22Rv1 (cell line): ENCODE results near the gene SERPIND1.

Source experiments
- ZFX ChIP-seq: fragments of 450-650 bp; IDR thresholded peaks from 2 replicates; pipeline ENCODE4 v1.6.1; 2017; ENCODE audit warnings: antibody characterized with exemption, borderline replicate concordance
- TF ChIP-seq, protein P1 (sequence below): fragments of 450-650 bp; IDR thresholded peaks from 2 replicates; pipeline ENCODE4 v1.5.1; 2017; ENCODE audit warnings: mild to moderate bottlenecking

GRCh38 chr22:20783300-20783673 lies 9.4 kb downstream of the SERPIND1 start:
- TF ChIP-seq, protein P1, sequence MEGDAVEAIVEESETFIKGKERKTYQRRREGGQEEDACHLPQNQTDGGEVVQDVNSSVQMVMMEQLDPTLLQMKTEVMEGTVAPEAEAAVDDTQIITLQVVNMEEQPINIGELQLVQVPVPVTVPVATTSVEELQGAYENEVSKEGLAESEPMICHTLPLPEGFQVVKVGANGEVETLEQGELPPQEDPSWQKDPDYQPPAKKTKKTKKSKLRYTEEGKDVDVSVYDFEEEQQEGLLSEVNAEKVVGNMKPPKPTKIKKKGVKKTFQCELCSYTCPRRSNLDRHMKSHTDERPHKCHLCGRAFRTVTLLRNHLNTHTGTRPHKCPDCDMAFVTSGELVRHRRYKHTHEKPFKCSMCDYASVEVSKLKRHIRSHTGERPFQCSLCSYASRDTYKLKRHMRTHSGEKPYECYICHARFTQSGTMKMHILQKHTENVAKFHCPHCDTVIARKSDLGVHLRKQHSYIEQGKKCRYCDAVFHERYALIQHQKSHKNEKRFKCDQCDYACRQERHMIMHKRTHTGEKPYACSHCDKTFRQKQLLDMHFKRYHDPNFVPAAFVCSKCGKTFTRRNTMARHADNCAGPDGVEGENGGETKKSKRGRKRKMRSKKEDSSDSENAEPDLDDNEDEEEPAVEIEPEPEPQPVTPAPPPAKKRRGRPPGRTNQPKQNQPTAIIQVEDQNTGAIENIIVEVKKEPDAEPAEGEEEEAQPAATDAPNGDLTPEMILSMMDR = no peak
- TF ChIP-seq ZFX = no peak
